Neural progenitor cell (in vitro differentiated cells): ENCODE data around the gene OMG.

Experiments used
- CTCF ChIP-seq: fragments of 200-600 bp; sonication (generic); IDR thresholded peaks from 2 replicates; pipeline ENCODE4 v1.5.1; 2017; ENCODE audit warnings: antibody characterized with exemption, mild to moderate bottlenecking
- EZH2 ChIP-seq: fragments of 200-600 bp; sonication (generic); IDR thresholded peaks from 2 replicates; pipeline ENCODE4 v1.6.1; 2017; ENCODE audit warnings: antibody characterized with exemption, mild to moderate bottlenecking, moderate library complexity

GRCh38 chr17:31320791-31321190 is 23.8 kb upstream of the OMG start:
- TF ChIP-seq CTCF (no peak), EZH2 (no peak)
